GM10266 (cell line): ENCODE data around the gene HEPHL1.
"Not testable (repeated sequence)": the region's sequence is repeated elsewhere in the genome, so short reads cannot be mapped to it uniquely, and the experiment has no call there.

Experiments
- DNase-seq: peaks from one replicate; pipeline ENCODE4 v3.0.0; 2012; ENCODE audit errors: extremely low spot score
- TF ChIP-seq, protein P1 (sequence below): IDR thresholded peaks from 2 replicates; pipeline ENCODE4 v1.5.1; 2012; ENCODE audit warnings: mild to moderate bottlenecking, low read depth; ENCODE audit not compliant: control insufficient read depth, insufficient read depth; ENCODE audit errors: missing control alignments

HEPHL1 gene

DNA sequence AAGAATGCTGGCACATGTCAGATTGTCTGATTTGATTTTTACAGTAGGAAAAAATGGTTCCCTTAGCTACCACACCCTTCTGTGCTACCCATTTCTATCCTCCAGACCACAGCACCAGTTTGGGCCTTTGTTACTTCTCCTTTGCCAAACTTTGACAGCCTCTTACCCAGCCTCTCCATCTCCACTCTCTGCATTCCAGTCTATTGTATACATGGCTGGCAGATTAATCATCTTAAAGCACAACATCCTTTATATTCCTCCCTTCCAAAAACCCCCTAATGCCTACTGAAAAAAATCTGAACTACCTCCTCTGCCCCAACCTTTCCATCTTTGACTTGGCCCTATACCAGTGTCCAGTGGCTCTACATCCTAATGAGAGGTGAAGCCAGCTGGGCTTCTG, 96.7 kb downstream of the HEPHL1 start:
- DNase-seq: no peak
- TF ChIP-seq, protein P1, sequence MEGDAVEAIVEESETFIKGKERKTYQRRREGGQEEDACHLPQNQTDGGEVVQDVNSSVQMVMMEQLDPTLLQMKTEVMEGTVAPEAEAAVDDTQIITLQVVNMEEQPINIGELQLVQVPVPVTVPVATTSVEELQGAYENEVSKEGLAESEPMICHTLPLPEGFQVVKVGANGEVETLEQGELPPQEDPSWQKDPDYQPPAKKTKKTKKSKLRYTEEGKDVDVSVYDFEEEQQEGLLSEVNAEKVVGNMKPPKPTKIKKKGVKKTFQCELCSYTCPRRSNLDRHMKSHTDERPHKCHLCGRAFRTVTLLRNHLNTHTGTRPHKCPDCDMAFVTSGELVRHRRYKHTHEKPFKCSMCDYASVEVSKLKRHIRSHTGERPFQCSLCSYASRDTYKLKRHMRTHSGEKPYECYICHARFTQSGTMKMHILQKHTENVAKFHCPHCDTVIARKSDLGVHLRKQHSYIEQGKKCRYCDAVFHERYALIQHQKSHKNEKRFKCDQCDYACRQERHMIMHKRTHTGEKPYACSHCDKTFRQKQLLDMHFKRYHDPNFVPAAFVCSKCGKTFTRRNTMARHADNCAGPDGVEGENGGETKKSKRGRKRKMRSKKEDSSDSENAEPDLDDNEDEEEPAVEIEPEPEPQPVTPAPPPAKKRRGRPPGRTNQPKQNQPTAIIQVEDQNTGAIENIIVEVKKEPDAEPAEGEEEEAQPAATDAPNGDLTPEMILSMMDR: no peak

GRCh38 chr11:94119676-94120075, 98.5 kb downstream of the HEPHL1 start:
- not testable (repeated sequence) for DNase-seq

- not testable (repeated sequence) for DNase-seq
Measured at GRCh38 chr11:94120516-94120915, 99.4 kb downstream of the HEPHL1 start.

- TF ChIP-seq, protein P1: no peak
- DNase-seq: no peak
Measured at GRCh38 chr11:94120946-94121345, 99.8 kb downstream of the HEPHL1 start.

DNA sequence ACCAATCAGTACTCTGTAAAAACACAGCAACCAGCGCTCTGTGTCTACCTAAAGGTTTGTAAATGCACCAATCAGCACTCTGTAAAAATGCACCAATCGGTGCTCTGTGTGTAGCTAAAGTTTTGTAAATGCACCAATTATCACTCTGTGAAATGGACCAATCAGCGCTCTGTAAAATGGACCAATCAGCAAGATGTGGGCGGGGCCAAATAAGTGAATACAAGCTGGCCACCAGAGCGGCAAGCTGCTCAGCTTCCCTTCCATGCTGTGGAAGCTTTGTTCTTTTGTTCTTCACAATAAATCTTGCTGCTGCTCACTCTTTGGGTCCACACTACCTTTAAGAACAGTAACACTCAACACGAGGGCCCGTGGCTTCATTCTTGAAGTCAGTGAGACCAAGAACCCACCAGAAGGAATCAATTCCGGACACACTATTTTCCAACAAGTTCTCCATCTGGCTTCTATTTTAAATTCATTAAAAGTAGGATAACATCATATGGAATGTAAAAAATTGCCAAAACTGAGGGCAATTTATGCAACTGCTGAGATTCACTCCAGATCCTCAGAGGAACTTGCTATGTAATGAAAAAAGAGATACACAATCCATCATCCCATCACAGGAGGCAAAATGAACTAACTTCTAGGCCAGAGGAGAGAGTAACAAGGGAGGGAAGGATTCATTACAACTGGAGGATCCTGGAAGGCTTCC, 104.4 kb downstream of the HEPHL1 start:
- TF ChIP-seq, protein P1: no peak

GRCh38 chr11:94127638-94128037, 106.5 kb downstream of the HEPHL1 start:
- no peak for DNase-seq
- TF ChIP-seq, protein P1: no peak

More for the DNA sequence above, 104.4 kb downstream of the HEPHL1 start:
- DNase-seq: no peak

DNA sequence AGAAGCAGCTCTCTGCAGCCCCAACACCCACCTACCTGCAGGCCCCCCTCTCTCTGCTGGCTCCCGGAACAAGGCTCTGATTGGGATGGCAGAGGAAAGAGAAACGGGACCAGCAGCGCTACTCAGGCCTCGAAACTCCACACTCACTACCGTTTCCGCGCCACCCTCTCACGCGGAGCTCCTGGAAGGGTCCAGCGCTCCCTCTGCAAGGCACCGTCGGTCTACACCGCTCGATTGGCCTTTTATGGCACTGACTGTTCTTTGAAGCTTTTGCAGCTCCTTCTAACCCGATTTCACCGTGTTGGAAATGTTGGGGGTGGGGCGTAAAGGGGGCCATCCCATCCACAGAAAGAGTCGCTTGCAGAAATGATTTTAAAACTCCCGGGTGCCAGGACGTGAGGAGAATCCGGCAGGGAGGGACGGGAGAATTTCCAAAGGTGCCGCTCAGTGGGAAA, 107.2 kb downstream of the HEPHL1 start:
- TF ChIP-seq, protein P1: no peak
- peak; percentile 35 for DNase-seq

GRCh38 chr11:94128746-94129511, 107.8 kb downstream of the HEPHL1 start, which contains the start of gene PANX1:
PANX1 (plus strand) TSS chr11:94128841; CDS start chr11:94129313, 472 bp downstream.
- DNase-seq: peak; percentile 83
- TF ChIP-seq, protein P1: no peak
